NCI-H226 (cell line): ENCODE results near the gene COQ4.

Experiments used
- DNase-seq: peaks from one replicate; pipeline ENCODE4 v3.0.0-alpha.2; 2015

Gene COQ4

GRCh38 chr9:128342971-128343680, 20.5 kb downstream of the COQ4 start:
- DNase-seq: no peak

DNA sequence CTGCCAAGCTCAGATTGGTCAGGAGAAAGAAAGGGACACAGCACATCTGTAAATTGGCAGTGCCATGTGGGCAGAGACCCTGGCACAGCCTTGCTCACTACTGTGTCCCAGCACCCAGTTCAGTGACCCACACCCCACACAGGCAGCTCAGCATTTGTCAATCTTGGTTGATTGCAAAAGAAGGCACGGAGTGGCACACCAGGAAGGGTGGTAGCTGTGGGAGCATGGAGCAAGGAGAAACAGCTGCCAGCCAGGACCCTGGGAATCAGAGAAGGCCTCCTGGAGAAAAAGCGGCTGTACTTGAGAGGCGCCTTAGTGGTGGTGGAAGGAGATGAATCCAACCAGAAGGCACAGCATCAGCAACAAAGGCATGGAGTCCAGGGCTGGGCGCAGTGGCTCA, 21.2 kb downstream of the COQ4 start:
- no peak for DNase-seq

DNA sequence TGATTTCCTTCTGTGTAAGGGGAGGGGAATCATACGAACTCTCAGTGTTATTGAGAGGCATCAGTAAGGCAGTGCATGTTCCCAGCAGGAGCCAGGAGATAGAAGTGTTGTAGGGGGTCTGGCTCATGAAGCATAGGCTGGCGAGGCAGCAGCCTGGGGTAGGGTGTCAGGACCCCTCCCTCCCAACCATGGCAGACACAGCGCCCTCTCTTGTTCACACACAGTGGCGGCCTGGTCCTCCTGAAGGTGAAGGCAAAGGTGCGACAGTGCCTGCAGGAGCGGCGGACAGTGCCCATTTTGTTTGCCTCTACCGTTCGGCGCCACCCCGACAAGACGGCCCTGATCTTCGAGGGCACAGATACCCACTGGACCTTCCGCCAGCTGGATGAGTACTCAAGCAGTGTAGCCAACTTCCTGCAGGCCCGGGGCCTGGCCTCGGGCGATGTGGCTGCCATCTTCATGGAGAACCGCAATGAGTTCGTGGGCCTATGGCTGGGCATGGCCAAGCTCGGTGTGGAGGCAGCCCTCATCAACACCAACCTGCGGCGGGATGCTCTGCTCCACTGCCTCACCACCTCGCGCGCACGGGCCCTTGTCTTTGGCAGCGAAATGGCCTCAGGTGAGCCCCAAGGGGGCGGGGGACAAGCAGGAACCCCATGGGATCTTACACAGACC, 22.4 kb downstream of the COQ4 start:
- DNase-seq: no peak

DNA sequence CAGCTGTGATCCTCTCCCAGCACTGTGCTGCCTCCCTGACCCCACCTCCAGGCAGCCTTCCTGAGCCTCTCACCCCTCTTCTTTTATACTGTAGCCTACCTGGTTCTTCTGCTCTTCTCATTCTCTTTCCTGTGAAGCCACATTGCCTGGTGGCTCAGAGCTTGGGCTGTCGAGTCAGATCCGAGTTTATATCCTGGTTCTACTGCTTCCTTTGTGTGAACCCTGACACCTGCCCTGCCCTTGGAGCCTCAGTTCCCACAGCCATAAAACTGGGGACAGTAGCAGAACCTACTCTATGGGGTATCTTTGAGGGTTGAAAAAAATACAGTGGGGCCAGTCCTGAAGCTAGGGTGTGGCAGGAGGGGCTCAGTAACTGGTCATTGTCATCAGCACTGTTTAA, 26.5 kb downstream of the COQ4 start:
- DNase-seq: no peak

- no peak for DNase-seq
Observed at GRCh38 chr9:128349772-128350171, 27.1 kb downstream of the COQ4 start.

GRCh38 chr9:128355451-128355850, 32.8 kb downstream of the COQ4 start:
- DNase-seq: no peak

DNA sequence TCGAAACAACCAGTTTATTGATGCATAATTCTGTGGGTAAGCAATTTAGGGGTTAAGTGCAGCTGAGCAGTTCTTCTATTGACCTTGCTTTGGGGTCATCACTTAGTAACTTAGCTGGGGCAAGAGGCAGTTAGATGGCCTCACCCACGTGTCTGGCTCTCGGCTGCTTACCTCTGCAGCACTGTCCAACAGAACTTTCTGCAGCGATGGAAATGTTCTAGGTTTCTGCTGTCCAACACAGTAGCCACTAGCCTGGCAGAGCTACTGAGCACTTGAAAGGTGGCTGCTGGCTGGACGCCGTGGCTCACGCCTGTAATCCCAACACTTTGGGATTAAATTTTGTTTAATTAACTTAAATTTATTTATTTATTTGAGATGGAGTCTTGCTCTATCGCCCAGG, 35.5 kb downstream of the COQ4 start:
- no peak for DNase-seq

- DNase-seq: no peak
Observed at GRCh38 chr9:128358861-128359260, 36.2 kb downstream of the COQ4 start.

DNA sequence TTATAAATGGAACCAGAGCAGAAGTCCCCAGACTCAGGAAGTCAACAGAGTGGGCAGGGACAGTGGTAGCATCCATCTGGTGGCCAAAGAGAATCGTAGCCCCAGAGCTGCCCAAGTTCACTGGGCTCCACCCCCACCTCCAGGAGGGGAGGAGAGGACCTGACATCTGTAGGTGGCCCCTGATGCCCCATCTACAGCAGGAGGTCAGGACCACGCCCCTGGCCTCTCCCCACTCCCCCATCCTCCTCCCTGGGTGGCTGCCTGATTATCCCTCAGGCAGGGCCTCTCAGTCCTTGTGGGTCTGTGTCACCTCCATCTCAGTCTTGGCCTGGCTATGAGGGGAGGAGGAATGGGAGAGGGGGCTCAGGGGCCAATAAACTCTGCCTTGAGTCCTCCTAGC, 38.2 kb downstream of the COQ4 start:
- DNase-seq: no peak

DNA sequence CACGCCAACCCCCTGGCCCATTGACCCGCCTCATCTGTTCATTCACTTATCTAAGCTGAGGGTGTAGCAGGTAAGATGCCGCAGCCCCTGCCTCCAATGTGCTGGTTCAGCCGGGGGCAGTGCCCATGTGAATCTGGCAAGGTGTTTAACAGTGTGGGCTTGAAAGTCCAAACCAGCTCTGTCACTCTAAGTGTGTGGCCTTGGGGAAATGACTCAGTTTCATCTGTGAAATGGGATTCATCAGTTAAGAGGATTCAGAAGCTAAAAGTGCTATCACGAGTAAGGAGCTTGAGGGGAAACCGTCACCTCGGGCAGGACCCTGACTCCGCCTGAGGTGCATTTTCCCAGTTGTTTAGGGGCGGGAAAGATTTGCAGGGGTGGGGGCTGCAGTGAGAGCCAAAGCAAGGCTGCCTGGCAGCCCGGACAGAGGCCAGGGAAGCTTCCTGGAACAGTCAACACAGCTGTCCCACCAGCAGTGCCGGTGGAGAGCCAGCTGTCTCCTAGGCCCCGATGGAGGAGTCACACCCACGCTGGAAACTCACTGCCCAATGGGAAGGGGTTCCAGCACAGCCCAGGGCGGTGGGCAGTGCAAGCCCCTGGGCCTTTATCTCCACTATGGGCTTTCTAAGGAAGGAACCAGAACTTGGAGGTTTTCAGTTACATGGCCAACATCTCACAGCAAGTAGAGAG, 38.8 kb downstream of the COQ4 start:
- no peak for DNase-seq

- DNase-seq: peak; percentile 90
Observed at GRCh38 chr9:128361986-128362646, 39.5 kb downstream of the COQ4 start.

GRCh38 chr9:128362774-128363173, 40.1 kb downstream of the COQ4 start:
- DNase-seq: no peak

- DNase-seq: no peak
Observed at GRCh38 chr9:128365525-128365924, 42.9 kb downstream of the COQ4 start.

DNA sequence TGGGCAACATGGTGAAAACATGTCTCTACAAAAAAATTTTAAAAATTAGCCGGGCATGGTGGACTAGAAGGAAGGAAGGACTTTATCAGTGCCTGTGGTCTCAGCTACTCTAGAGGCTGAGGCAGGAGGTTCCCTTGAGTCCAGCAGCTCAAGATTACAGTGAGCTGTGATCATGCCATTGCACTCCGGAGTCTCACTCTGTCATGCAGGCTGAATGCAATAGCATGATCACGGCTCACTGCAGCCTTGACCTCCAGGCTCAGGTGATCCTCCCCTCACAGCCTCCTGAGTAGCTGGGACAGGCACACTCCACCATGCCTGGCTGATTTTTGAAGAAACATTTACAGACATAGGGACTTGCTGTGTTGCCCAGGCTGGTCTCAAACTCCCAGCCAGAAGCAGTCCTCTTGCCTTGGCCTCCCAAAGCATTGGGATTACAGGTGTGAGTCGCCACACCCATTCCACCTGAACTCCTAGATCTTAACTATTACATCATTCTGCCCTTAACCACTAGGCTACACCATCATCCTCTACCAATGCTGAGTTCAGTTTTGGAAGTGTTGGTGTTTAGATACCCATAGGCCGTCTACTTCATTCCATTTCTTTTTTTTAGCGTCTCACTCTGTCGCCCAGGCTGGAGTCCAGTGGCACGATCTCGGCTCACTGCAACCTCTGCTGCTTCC, 46.5 kb downstream of the COQ4 start:
- no peak for DNase-seq

GRCh38 chr9:128370367-128370751, 47.7 kb downstream of the COQ4 start:
- no peak for DNase-seq

DNA sequence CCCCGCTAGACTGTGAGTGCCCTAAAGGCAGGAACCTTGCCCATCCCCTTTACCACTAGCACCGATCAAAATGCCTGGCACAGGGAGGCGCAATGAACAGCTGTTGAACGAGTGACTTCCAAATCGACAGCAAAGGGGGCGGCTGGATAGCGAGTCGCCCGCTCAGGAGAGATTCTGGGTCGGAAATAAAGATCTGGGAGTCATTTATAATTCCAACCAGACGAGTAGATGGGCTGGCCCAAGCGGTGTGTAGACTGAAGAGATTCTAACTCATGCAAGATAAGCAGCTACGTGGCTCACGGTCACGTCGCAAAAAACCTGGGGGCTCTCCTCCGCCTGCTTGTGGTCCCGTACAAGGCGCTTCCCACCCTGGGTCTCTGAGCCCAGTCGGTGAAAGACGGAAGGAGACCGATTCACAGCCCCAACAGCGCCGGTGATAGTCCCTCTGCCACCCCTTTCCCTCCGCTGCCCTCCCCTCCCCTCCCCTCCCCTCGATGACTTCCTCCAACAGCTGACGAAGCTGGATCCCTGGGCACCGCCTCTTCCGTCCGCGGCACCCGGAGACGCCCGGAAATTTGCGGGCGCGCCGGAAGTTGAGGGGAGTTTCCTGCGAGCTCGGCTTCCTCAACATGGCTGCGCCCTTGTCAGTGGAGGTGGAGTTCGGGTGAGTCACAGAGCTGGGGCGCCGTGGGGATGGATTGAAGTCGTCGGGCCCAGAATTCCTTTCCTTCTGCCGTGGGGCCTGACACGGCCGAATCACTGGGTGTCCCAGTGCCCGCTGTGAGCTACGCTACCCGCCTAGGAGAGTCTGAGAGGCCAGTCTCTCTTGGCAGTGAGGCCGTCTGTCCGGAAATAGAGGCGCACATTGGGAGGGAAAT, 48.4 kb downstream of the COQ4 start, which contains the start of gene URM1:
Gene URM1 (plus strand): TSS at position 623 of the 878 bp plus-strand sequence. CDS start 7 bp downstream, at position 630.
- peak; percentile 98 for DNase-seq

GRCh38 chr9:128371630-128372117, 49.0 kb downstream of the COQ4 start:
- DNase-seq: no peak

DNA sequence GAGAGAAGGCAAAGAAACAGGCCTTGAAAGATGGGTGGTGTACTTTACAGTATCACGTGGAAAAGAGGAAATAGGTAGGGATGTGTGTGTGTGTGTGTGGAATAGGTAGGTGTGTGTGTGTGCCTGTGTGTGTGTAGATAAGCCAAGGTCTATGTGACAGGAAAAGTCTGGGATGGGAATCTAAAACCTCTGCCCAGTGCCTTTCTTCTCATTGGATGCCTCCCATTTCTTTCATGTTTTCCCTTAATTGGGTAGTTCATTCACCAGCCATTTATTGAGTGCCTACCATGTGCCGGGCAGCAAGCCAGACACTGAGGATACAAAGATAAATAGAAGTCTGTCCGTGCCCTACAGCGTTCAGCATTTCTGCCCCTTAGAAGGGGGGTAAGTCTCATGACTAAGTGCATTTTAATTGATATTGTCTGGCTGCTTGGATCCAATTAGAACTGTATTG, 49.6 kb downstream of the COQ4 start:
- no peak for DNase-seq

GRCh38 chr9:128372784-128373183, 50.1 kb downstream of the COQ4 start:
- DNase-seq: peak; percentile 18

DNA sequence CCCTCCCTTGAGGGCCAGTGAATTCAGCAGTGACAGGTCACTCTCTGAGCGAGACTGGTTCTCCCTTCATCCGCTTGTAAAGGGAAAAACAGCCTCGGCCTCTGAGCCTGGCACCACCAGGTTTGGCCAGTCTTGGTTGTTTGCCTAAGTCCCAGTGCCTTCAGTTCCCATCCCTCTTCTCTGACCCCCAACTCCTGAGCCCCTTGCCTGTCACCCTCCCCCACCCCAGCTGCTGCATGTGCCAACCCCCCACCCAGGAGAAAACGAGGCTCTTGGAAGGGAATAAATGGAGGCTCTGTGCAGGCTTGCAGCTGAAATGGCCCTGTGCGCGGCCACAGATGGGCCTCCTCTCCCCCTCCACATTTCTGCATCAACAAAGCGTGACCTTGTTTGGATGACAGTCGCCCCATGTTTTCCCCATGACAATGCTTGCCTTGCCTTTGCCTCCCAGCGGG, 51.6 kb downstream of the COQ4 start:
- DNase-seq: no peak

- no peak for DNase-seq
Observed at GRCh38 chr9:128375865-128376264, 53.2 kb downstream of the COQ4 start.
